GM21786 (cell line): ENCODE measurements around the gene PPP5C.
"Not testable (repeated sequence)": the region's sequence is repeated elsewhere in the genome, so short reads cannot be mapped to it uniquely, and the experiment has no call there.

Experiments
- ATAC-seq: cut with Tn5 transposase; IDR thresholded peaks from one replicate; pipeline ENCODE4 v1.9.1; 2021; ENCODE audit not compliant: unreplicated experiment

PPP5C gene

DNA sequence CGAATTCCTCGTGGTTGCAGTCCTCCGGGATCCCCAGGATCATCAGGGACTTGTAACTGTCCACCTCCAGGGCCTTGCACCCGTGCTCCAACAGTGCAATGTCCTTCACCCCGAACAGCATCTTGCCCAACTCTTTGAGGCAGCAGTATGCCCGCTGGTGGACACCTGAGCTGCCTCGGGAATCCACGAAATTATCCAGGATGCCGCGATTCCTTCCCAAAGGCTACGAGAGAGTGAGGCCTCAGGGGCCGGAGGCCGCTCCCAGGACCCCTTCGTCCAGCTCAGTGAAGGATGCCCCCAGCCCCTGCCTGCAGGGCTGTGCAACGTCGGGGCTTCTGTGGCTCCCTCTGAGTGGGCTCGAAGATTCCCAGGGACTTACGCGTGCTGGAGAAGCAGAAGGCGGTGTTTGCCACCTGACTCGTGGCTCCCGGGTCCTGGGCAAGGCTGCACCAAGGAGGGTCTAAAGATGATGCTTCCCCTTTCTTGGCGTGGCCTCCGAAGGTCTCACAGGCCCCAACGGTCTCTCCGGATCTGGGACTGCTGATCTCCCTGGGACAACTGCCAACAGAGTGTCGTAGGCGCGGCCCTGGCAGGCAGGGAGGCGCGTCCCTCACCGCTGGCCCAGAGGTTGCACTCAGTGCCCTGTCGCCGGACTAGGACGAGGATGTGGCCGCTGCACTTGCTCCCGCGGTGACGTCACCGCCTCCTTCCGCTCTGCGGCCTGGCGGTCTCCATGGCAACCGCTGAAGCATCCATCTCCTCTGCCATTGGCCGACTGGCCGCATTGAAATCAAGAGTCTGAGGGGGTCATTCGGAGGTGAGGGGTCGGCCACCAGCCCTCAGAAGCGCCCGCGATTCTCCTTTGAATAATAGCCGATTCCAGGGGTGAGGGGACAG lies 81.6 kb downstream of the PPP5C start, which contains the start of gene PNMA8C:
PNMA8C (minus strand) TSS at position 698 of the 897 bp plus-strand sequence; CDS start at position 121, 577 bp downstream.
- ATAC-seq: no peak

DNA sequence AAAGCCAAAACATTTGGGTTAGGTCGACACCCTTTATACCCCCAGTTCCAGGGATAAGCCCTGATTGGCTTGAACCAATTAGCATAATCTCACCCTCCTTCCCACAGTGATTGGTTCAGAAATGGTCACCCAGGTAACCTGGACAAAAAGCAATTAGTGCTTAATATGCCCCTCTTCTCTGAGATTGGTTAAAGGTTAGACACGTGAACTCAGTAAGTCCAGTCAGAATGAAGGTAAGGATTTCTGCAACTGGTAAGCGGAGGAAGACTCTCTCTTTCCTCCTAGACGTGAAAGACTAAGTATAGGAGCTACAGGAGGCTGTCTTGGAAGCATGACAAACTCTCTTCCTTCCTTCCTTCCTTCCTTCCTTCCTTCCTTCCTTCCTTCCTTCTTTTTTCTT lies 83.1 kb downstream of the PPP5C start:
- ATAC-seq: no peak

DNA sequence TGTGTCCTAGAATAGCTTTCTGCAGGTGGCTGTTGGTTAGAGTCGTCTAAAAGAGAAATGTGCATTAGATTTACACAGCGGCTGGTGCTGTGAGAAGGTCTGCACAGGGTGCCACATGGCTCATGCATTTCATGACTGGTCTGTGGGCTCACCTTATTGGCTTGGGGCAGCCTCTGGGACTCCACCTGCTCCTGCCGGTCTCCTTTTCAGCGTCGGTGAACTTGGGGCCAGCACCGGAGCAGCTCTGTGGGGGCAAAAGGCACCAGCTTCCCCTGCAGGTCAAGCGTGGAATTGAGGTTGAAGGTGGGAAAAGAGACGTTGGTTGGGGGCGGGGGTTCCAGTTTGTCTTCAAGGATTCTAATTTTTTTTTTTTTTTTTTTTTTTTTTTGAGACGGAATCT lies 84.9 kb downstream of the PPP5C start:
- ATAC-seq: no peak

DNA sequence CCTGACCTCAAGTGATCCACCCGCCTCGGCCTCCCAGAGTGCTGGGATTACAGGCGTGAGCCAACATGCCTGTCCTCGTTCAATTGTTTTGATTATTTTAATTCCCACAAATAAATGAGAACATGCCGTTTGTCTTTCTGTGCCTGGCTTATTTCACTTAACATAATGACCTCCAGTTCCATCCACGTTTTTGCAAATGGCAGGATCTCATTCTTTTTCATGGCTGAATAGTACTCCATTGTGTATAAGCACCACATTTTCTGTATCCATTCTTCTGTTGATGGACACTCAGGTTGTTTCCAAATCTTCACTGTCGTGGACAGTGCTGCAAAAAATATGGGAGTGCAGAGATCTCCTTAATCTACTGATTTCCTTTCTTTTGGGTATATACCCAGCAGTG lies 86.6 kb downstream of the PPP5C start:
- ATAC-seq: not testable (repeated sequence)

DNA sequence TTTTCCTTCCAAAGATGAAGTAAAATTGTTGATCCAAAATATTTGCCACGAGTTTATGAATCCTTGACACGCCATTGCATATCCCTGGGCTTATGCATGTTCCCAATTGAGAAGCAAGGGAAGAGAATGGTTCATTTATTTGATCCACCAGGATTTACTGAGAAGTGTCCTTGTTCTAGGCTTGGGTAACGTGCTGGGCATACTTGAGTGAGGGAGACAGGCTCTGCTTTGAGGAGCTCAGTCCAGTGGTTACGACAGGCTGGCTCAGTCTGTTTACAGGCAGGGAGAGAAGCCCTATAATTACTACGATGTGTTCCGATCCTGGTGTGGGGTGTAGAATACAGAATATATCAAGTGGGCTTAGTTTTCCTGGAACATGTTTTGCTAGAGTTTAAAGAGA lies 88.1 kb downstream of the PPP5C start:
- no peak for ATAC-seq

DNA sequence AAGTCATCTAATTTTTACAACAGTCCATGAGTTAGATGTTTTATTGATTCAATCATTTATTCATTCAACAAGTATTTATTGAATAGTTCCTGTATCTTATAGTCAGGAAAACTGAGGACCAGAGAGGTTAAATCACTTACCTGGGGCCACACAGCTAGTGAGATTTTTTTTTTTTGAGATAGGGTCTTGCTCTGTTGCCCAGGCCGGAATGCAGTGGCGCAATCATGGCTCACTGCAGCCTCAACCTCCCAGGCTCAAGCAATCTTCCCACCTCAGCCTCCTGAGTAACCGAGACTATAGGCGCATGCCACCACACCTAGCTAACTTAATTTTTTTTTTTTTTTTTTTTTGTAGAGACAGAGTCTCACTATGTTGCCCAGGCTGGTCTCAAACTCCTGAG lies 88.8 kb downstream of the PPP5C start:
- ATAC-seq: not testable (repeated sequence)
